Measurements from ENCODE around the gene PHKB. TPM values are rescaled to one million over a fixed set of nuclear protein-coding genes. Genes with fewer than 3 reads are reported as not detected.

Gene PHKB
- total RNA-seq, 1 experiment from 2014 or later, result 38.8 TPM

- no peak for TF ChIP-seq CTCF (conservative IDR thresholded peaks at IDR 0.05)
- H2BK20ac ChIP-seq (ENCODE audit: low read depth, low read length, poor library complexity, severe bottlenecking), result no peak overlapping the region
- H2AFZ ChIP-seq (ENCODE audit: low read length), result no peak overlapping the region
- no peaks in the 10 kb centered on the region for H3K79me2 ChIP-seq (ENCODE audit: insufficient read depth, low read length)
- no peak overlapping the region for H2BK5ac ChIP-seq (ENCODE audit: insufficient read length, low read length)
- H2BK120ac ChIP-seq (ENCODE audit: low read depth, low read length, poor library complexity, severe bottlenecking), result no peak overlapping the region
- no peak overlapping the region for H3K27ac ChIP-seq (ENCODE audit: insufficient read length, low read depth, low read length)
- H3K23ac ChIP-seq (ENCODE audit: insufficient read length, low read depth, low read length), result no peak overlapping the region
- H2AK5ac ChIP-seq (ENCODE audit: insufficient read length, low read length), result no peak overlapping the region
- H3K4ac ChIP-seq (ENCODE audit: low read depth, low read length), result no peak overlapping the region
- no peak overlapping the region for H3K9ac ChIP-seq (ENCODE audit: extremely low read depth, insufficient read length, low read length)
- no peaks in the 10 kb centered on the region for H3K27me3 ChIP-seq (ENCODE audit: insufficient read depth, low read length)
- H4K91ac ChIP-seq (ENCODE audit: insufficient read length, low read depth, low read length), result no peak overlapping the region
- H3K79me1 ChIP-seq (ENCODE audit: insufficient read depth, low read depth, low read length, poor library complexity, severe bottlenecking), result peaks cover 2% of the 10 kb centered on the region
- H3K4me2 ChIP-seq (ENCODE audit: insufficient read depth, insufficient read length, low read length), result no peak overlapping the region
- no peak overlapping the region for H4K8ac ChIP-seq (replicated peaks; ENCODE audit: insufficient read length, low read depth, low read length)
- H3K36me3 Mint-ChIP-seq (ENCODE audit: insufficient read depth in 1 of 3, low read depth in 3 of 3), result peaks cover 22 to 39% (median 28%) of the 10 kb centered on the region in 3 experiments; a peak in 6 of 7 replicates
- peaks cover 4 to 9% of the 10 kb centered on the region in 2 experiments for H3K4me1 Mint-ChIP-seq
- no peak overlapping the region for H3K27ac Mint-ChIP-seq
- no peaks in the 10 kb centered on the region for H4K20me1 ChIP-seq (ENCODE audit: control insufficient read depth, insufficient read depth, insufficient read length)
- peaks cover 8% of the 10 kb centered on the region for H3K9me3 ChIP-seq (ENCODE audit: control insufficient read depth, low read depth, low read length)
- H2BK12ac ChIP-seq (ENCODE audit: insufficient read length, low read depth, low read length), result no peak overlapping the region
- no peak overlapping the region for H3K18ac ChIP-seq (ENCODE audit: insufficient read length, low read depth, low read length)
- no peak overlapping the region for H3K14ac ChIP-seq (ENCODE audit: insufficient read depth, low read length)
- no peaks in the 10 kb centered on the region for H3K27me3 Mint-ChIP-seq (ENCODE audit: low read depth)
- H3K56ac ChIP-seq (ENCODE audit: insufficient read length, low read depth, low read length), result no peak overlapping the region
- H3K23me2 ChIP-seq (ENCODE audit: insufficient read length, low read depth, low read length, poor library complexity, severe bottlenecking), result no peaks in the 10 kb centered on the region
- no peak overlapping the region for H4K5ac ChIP-seq (ENCODE audit: insufficient read length, low read depth, low read length)
- peaks cover 11 to 19% of the 10 kb centered on the region in 2 experiments; a peak in 4 of 5 replicates for H3K9me3 Mint-ChIP-seq
- H2BK15ac ChIP-seq (ENCODE audit: low read depth, low read length), result no peak overlapping the region
- no peak overlapping the region for H3K4me3 Mint-ChIP-seq
- no peaks in the 10 kb centered on the region for H3K4me1 ChIP-seq (ENCODE audit: insufficient read depth, low read length)
- no peak overlapping the region for H3T11ph ChIP-seq (ENCODE audit: low read length)
- no peak for DNase-seq
Measured at GRCh38 chr16:47486856-47487255, 25.7 kb downstream of the PHKB start.
